ENCODE measurements around the gene VDR.

Gene VDR

DNA sequence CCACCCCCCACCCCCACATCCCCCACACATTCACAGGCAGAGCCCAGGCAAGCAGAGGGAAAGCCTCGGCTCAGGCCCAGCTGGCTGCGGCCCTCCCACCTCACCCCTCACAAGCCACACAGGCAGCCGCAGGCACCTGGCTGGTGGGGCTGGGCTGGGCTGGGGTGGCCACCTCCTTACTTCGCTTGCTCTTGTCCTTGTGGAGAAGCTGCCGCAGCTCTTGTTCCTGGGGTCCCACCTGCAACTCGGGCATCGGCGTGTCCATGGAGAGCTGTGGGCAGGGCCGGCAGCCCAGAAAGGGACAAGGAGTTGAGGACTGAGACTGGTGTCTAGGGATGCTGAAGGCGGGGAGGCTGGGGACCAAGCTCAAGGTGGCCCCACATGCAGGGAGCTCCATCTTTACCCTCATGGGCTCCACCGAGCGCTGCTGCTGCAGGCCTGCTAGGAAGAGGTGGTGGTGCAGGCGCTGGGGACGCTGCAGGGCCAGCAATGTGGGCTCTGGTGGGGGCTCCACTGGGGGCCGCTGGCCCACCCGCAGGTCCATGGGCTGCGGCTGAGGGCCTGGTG, 106.3 kb downstream of the VDR start:
- DNase-seq (ENCODE audit: low read depth), result no peak
- TF ChIP-seq, protein P1, sequence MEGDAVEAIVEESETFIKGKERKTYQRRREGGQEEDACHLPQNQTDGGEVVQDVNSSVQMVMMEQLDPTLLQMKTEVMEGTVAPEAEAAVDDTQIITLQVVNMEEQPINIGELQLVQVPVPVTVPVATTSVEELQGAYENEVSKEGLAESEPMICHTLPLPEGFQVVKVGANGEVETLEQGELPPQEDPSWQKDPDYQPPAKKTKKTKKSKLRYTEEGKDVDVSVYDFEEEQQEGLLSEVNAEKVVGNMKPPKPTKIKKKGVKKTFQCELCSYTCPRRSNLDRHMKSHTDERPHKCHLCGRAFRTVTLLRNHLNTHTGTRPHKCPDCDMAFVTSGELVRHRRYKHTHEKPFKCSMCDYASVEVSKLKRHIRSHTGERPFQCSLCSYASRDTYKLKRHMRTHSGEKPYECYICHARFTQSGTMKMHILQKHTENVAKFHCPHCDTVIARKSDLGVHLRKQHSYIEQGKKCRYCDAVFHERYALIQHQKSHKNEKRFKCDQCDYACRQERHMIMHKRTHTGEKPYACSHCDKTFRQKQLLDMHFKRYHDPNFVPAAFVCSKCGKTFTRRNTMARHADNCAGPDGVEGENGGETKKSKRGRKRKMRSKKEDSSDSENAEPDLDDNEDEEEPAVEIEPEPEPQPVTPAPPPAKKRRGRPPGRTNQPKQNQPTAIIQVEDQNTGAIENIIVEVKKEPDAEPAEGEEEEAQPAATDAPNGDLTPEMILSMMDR (IDR thresholded peaks at IDR 0.05; ENCODE audit: insufficient read depth, low read depth, low read length, missing control alignments), result no peak
- H3K4me3 ChIP-seq (ENCODE audit: low read depth, low read length), result no peak overlapping the region

- TF ChIP-seq, protein P1 (IDR thresholded peaks at IDR 0.05; ENCODE audit: insufficient read depth, low read depth, low read length, missing control alignments), result peak; percentile 68
- DNase-seq (ENCODE audit: low read depth), result peak; percentile 70
- no peak overlapping the region for H3K4me3 ChIP-seq (ENCODE audit: low read depth, low read length)
These were observed 107.4 kb downstream of the VDR start for GRCh38 chr12:47797441-47797840.

DNA sequence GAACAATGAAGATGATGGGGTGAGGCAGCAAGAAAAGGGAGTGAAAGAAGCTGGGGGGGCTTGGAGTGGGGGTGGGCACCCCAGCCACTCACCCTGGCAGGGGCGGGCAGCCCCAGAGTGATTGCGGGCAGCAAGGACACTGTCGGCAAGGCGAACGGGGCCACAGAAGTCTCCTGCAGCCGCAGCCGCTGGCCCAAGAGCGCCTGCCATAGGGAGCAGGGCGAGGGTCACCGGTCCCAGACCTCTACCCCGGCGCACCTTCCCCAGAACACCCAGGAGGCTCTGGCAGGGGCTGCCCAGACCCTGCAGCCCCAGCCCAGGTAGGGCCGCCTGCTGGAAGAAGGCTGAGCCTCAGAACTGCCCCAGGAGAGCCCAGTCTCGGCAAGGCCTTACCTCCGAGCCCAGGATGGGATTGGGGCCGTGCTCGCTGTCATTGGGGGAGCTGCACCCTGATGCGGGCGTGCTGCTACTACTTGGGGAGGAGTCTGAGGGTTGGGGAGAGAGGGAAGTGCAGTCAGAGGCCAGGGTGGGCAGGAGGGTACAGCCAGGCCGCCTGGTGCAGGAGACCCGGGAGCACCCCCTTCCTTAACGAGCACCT, 108.9 kb downstream of the VDR start:
- DNase-seq (ENCODE audit: low read depth), result no peak
- no peak overlapping the region for H3K4me3 ChIP-seq (ENCODE audit: low read depth, low read length)
- TF ChIP-seq, protein P1 (IDR thresholded peaks at IDR 0.05; ENCODE audit: insufficient read depth, low read depth, low read length, missing control alignments), result no peak

DNA sequence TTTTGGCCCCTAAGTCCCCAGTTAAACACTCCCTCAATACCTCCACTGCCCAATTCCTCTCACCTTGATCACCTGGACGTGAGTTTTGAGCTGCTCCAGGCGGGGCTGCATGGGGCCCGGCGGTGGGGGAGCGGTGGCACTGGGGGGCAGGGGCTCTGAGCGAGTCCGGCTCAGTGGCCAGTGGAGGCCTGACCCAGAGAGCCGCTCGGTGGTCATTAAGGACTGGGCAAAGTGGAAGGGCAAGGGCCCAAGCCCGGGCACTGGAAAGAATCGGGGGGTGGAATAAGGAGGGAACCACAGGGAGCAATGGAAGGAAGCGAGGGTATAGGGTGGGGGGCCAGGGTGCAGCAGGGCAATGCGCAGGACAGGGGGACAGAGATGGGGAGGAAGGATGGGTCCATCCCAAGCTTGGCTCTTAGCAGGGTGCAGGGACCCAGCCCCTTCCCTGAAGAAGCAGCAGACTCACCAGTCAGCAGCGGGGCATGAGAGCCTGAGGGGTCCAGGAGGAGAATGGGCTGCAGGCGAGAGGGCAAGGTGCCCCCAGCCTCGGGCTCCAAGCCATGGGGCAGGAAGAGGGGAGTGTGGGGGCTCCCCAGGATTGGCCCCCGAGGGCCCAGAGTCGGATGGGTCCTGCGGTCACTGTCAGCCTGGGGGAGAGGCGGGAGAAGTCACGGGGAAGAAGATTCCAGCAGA, 109.5 kb downstream of the VDR start:
- H3K4me3 ChIP-seq (ENCODE audit: low read depth, low read length), result no peak overlapping the region
- TF ChIP-seq, protein P1 (IDR thresholded peaks at IDR 0.05; ENCODE audit: insufficient read depth, low read depth, low read length, missing control alignments), result no peak
- DNase-seq (ENCODE audit: low read depth), result no peak

- no peak for DNase-seq (ENCODE audit: low read depth)
- no peak overlapping the region for H3K4me3 ChIP-seq (ENCODE audit: low read depth, low read length)
- TF ChIP-seq, protein P1 (IDR thresholded peaks at IDR 0.05; ENCODE audit: insufficient read depth, low read depth, low read length, missing control alignments), result no peak
These were observed 110.1 kb downstream of the VDR start for GRCh38 chr12:47794679-47795078.

DNA sequence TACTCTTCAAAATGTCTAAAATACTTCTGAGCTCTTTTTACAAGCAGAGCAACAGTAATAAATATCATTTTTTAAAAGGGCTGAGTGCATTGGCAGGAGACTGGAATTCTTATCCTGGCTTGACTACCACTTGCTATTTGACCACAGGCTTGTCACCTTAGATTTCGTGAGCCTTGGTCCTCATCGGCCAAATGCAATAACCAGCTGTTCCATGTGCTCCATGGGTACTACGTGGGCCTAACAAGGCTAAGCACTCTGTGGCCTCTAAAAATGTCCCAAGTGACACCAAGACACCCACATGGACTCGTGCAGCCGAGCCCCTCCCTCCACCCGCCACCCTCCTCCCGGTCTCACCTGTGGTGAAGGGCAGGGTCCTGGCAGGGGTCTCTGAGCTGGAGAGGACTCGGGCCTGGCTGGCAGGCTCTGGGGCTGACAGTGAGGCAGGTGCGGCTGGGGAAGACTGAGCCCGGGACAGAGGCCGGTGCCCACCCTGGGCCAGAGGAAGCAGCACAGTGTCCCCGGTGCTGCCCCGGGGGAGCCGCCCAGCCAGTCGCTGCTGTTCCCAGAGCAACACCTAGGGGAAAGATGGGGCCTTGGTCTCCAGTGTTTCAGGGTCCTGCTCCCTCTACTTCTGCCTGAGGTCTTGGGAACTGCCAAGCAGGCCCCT, 111.6 kb downstream of the VDR start:
- no peak overlapping the region for H3K4me3 ChIP-seq (ENCODE audit: low read depth, low read length)
- TF ChIP-seq, protein P1 (IDR thresholded peaks at IDR 0.05; ENCODE audit: insufficient read depth, low read depth, low read length, missing control alignments), result no peak
- DNase-seq (ENCODE audit: low read depth), result no peak

All from GM12865 (cell line).